IMR-90 (cell line): ENCODE data around the gene IQCM.

ENCODE experiments used
- CEBPB ChIP-seq: IDR thresholded peaks from 2 replicates; pipeline ENCODE4 v1.6.1; 2012; ENCODE audit warnings: low read depth, low read length, improper control_type of control experiment
- CHD1 ChIP-seq: IDR thresholded peaks from 2 replicates; pipeline ENCODE4 v1.6.1; 2012; ENCODE audit warnings: low read depth, low read length, improper control_type of control experiment
- MAFK ChIP-seq: IDR thresholded peaks from 2 replicates; pipeline ENCODE4 v1.6.1; 2012; ENCODE audit warnings: low read depth, low read length, improper control_type of control experiment
- MAZ ChIP-seq: IDR thresholded peaks from 2 replicates; pipeline ENCODE4 v1.6.1; 2012; ENCODE audit warnings: low read depth, mild to moderate bottlenecking, low read length, improper control_type of control experiment, moderate library complexity, borderline replicate concordance
- NFE2L2 ChIP-seq: fragments of 150-350 bp; IDR thresholded peaks from 2 replicates; pipeline ENCODE4 v1.6.1; 2016; ENCODE audit warnings: low read depth, mild to moderate bottlenecking, low read length
- POLR2A ChIP-seq: IDR thresholded peaks from 2 replicates; pipeline ENCODE4 v1.6.1; 2012; ENCODE audit warnings: mild to moderate bottlenecking, low read depth, low read length
- RAD21 ChIP-seq: IDR thresholded peaks from 2 replicates; pipeline ENCODE4 v1.6.1; 2012; ENCODE audit warnings: low read length, improper control_type of control experiment
- RCOR1 ChIP-seq: IDR thresholded peaks from 2 replicates; pipeline ENCODE4 v1.6.1; 2012; ENCODE audit warnings: mild to moderate bottlenecking, low read length, improper control_type of control experiment; ENCODE audit not compliant: insufficient replicate concordance
- RFX5 ChIP-seq: IDR thresholded peaks from 2 replicates; pipeline ENCODE4 v1.8.0; 2012; ENCODE audit warnings: low read depth, mild to moderate bottlenecking, low read length, moderate library complexity
- SMC3 ChIP-seq: fragments of 150-350 bp; IDR thresholded peaks from 2 replicates; pipeline ENCODE4 v1.6.1; 2016; ENCODE audit warnings: low read depth, mild to moderate bottlenecking, antibody characterized with exemption, low read length, moderate library complexity
- TF ChIP-seq, protein P1 (sequence below): conservative IDR thresholded peaks from 2 replicates; pipeline ENCODE4 v1.5.1; 2012; ENCODE audit warnings: mild to moderate bottlenecking, low read depth, low read length, improper control_type of control experiment
- TF ChIP-seq, protein P2 (sequence below): fragments of 150-350 bp; IDR thresholded peaks from 2 replicates; pipeline ENCODE4 v1.6.1; 2017; ENCODE audit warnings: mild to moderate bottlenecking, antibody characterized with exemption, low read length, low read depth

GRCh38 chr4:149857446-149857845 is 41.8 kb upstream of the IQCM start:
- TF ChIP-seq, protein P1, sequence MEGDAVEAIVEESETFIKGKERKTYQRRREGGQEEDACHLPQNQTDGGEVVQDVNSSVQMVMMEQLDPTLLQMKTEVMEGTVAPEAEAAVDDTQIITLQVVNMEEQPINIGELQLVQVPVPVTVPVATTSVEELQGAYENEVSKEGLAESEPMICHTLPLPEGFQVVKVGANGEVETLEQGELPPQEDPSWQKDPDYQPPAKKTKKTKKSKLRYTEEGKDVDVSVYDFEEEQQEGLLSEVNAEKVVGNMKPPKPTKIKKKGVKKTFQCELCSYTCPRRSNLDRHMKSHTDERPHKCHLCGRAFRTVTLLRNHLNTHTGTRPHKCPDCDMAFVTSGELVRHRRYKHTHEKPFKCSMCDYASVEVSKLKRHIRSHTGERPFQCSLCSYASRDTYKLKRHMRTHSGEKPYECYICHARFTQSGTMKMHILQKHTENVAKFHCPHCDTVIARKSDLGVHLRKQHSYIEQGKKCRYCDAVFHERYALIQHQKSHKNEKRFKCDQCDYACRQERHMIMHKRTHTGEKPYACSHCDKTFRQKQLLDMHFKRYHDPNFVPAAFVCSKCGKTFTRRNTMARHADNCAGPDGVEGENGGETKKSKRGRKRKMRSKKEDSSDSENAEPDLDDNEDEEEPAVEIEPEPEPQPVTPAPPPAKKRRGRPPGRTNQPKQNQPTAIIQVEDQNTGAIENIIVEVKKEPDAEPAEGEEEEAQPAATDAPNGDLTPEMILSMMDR: no peak
- TF ChIP-seq CHD1 (no peak), POLR2A (no peak), RFX5 (no peak), NFE2L2 (no peak), MAZ (no peak), RCOR1 (no peak), RAD21 (no peak), CEBPB (no peak), SMC3 (no peak), MAFK (no peak)
- TF ChIP-seq, protein P2, sequence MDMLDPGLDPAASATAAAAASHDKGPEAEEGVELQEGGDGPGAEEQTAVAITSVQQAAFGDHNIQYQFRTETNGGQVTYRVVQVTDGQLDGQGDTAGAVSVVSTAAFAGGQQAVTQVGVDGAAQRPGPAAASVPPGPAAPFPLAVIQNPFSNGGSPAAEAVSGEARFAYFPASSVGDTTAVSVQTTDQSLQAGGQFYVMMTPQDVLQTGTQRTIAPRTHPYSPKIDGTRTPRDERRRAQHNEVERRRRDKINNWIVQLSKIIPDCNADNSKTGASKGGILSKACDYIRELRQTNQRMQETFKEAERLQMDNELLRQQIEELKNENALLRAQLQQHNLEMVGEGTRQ: no peak
